Left colon (tissue), 2 donors: ENCODE measurements around the gene DCD. TPM values are rescaled to one million over a fixed set of nuclear protein-coding genes. Genes with fewer than 3 reads are reported as not detected.

Source experiments
- ATAC-seq: fragments of 200-7000 bp; cut with Tn5 transposase; one replicate; pipeline ENCODE4 v1.9.1; 2020; ENCODE audit warnings: mild to moderate bottlenecking, moderate library complexity
- DNase-seq, 2 donors: peaks; one replicate each; pipeline ENCODE4 v3.0.0-alpha.2; 2020
- intact Hi-C, 2 donors: fragments of 100-400 bp; cut with DNase I in 1 of 2; cut with micrococcal nuclease in 1 of 2; formaldehyde crosslinking; loops; one replicate each; pipeline versions ENCODE4 v1.11.2 to v1.14.0; 2022; cut with DNase I, micrococcal nuclease
- total RNA-seq, 2 donors: library from RNA; stranded (reverse); fragmentation: NEBNext Ultra II Directional; extraction: Animal tissue kit (Norgen Biotek cat#: 25700); gene quantifications; one replicate each; pipeline ENCODE4 v1.2.1, GENCODE V29; 2021
- donor health status: DM: no; HTN: no; CAD: no.
- donor health status: DM: yes; HTN: yes; CAD: no.

DCD gene
- total RNA-seq, 2 donors from 2014 or later: not detected

DNA sequence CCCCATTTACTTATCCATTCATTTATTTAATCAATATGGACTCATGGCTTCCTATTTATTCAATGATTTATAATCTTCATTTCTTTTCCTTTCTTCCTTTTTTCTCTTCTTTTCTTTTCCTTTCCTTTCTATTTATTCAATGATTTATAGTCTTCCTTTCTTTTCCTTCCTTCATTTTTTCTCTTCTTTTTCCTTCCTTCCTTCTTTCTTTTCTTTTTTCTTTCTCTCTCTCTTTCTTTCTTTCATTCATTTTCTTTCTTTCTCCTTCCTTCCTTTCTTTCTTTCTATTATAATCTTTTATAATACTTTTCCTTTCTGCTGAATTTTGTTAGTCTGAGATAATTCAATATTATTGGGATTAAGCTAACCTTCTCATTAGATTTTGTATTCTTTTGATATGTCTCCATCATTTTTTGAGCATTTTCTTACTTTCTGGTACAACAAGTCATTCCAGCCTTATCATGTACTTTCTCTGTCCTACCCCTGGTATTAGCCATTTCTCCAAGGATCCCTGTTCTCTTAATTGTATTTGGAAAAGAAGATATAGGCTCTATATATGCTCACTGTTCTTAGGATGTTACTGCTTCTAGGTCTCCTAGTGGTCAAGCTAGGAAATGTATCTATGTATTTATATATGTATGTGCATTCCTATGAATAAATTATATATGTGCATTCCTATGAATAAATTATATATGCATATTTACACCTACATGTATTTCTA lies 25.5 kb downstream of the DCD start:
- no peak for DNase-seq
- ATAC-seq: no peak
- intact Hi-C loops: no loop called here

DNA sequence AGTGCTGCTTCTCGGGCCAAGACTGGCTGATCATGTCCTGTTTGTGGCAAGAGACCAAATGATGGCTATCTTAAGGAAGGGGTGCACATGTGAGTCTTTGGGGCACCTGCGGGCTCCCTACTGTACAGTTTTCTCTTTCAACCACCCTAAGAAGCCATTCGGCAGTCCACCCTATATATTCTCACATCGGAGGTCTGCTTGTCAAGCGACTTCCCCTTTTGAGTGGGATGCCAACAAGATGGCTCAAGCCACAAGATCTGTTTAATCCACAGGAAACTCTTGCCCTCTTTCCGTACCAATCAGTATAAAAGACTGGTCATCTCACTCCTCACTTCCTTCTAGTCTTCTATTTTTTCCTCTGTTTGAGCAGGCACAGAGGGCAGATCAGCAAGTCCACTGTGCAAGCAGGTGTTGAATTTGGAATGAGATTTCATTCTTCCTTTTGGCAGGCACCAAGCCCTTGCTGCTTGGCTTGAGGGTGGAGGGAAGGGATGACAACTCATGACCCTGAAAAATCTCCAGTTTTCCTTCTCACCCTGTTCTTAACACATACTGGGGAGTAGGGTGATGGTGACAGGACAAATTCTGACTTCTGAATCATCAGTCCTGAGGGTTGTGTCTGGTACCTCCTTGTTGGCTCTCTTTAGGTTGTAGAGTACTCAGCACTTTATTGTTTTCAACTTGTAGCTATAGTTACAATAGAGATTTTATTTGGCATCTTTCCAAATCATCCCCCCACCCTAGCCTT lies 31.1 kb downstream of the DCD start:
- DNase-seq: no peak
- intact Hi-C loops: no loop called here
- no peak for ATAC-seq

DNA sequence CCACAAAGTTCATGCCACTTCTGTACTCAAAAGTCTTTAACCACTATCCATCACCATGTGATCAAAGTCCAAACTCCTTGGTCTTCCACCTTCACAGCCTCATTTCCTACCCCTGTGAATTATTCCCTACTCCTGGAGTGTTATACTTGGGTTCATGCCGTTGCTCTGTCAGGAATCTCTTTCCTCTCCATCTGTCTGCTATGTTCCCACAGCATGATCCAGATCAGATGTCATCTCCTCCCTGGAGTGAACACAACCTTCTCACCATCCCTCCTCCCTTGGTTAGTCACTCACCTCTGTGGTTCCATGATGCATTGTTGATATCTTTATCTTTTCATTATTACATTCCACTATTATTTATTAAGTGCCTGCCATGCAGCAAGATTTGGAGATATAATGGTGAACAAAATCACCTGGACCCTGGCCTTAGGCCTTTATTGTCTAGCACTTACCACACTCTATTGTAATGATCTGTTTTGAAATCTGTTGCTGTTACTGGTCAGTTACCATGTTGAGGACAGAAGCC lies 35.9 kb downstream of the DCD start:
- DNase-seq (no peak), ATAC-seq (no peak)
- intact Hi-C loops: no loop called here

DNA sequence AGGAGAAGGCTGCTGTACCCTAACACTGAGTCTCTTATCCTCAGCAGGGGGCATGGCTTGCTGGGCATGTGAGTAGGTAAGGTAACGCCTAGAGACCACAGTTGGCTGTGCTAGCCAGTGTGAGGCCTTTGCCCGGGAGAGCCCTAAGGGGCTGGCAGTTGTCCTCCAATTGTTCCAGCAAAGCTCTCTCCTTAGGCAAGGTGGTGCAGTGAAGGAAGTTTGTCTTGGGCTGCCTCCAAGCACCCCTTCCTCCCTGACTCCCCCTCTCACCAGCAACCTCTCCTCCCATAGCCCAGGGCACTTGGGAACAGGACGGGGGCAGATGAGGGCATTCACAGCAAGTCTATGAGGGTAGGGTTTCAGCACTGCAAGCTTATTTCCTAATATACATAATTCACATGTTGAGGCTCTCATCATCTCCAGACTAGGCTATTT lies 36.4 kb downstream of the DCD start:
- no peak for ATAC-seq
- DNase-seq: no peak
- intact Hi-C loops: no loop called here

DNA sequence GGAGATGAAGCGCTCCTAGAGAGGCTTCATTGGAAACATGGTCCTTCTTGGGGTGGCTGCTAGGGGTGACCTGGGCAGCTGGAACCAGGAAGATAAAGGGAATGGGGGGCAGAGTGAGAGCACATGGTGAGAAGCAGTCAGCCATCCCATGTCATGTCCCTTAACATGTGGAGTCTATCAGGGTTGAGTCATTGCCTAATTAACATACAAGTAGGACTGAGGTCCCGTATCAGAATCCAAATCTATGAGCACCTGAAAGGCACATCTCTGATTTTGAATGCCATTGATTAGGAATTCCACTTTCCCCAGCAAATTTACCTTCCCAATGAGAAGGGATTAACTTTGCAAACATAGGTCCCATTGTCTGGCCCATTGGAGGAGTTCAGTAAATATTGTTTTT lies 39.4 kb downstream of the DCD start:
- ATAC-seq (no peak), DNase-seq (no peak)
- intact Hi-C loops: no loop called here

DNA sequence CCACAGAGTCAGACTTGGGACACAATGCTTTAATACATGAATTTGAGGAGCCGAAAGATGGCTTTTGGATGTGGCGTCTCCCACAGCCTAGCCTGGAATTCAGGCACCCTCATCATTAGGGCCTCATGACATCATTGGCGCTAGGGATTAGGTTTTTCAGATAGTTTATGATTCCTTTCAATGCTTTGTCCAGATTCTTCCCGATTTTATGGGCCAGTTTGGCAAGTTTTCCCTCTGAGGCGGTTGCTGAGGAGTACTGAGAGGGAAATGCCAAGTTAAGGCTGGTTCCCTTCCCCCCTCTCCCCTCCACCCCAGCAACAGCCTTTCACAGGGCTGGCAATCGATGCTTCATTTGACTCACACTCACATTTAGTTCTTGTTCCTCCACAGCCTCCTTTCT lies 40.0 kb downstream of the DCD start:
- intact Hi-C loops: no loop called here
- DNase-seq (no peak), ATAC-seq (no peak)

DNA sequence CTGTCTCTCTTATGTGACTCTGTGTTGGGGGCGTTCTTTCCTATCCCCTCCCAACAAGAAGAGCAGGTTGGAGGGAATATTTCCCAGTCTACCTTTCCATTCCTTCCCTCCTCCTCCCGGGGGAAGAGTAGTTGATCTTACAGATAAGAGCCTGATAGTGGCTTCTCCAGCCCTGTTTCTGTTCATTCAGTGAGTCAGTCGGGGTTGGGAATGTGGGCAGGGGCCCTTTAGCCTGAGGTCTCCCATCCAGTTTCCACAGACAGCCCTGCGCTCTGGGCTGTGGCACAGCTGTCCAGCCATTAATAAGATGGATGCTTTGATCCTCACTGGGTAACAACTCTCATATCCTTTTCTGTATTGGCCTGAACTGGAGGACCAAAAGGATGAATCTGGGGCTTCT lies 41.6 kb downstream of the DCD start:
- DNase-seq (no peak), ATAC-seq (no peak)
- intact Hi-C loops: no loop called here

DNA sequence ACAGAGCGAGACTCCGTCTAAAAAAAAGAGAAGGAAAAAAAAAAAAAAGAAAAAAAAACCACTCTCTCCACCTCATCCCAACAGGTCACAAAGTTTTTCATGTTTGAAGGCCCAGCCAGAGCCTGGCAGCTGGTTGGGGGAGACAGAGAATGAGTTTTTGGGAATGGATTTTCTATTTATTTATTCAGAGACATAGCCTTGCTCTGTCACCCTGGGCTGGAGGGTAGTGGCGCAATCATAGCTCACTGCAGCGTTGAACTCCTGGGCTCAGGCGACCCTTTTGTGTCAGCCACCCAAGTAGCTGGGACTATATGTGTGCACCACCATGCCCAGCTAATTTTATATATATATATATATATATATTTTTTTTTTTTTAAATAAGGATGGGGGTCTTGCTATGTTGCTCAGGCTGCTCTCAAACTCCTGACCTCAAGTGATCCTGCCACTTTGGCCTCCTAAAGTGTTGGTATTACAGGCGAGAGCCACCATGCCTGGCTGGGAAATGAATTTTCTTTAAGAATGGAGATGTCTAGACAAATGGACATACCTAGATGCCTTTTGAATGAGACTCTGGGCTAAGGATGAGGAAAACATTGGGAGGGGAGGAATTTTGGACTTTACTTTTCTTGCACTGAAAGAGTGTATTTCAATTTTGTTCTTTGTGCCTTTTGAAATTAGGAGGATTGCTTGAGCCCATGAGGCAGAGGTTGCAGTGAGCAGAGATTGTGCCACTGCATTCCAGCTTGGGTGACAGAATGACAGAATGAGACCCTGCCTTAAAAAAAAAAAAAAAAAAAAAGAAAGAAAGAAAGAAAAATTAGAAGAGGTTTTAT lies 42.8 kb downstream of the DCD start:
- intact Hi-C loops: no loop called here
- ATAC-seq (no peak), DNase-seq (no peak)

DNA sequence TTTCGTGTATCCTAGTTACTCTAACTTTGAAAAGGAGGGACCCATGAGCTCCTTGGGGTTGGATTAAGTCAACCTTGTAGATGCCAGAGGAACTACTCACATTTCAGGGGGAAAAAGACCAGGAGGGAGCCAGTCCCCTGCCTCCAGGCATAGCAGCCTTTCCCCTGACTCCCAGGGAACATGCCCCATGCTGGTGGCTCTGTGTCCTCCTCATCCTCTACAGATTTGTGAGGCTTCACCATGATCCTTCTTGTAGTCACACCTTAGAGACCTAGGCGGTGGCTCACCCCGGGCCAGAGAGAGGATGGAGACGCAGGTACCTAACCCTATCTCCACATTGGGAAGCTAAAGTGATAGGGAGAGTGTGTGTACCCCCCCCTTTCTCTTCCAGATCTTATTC lies 43.7 kb downstream of the DCD start:
- DNase-seq: no peak
- ATAC-seq: no peak
- intact Hi-C loops: no loop called here

DNA sequence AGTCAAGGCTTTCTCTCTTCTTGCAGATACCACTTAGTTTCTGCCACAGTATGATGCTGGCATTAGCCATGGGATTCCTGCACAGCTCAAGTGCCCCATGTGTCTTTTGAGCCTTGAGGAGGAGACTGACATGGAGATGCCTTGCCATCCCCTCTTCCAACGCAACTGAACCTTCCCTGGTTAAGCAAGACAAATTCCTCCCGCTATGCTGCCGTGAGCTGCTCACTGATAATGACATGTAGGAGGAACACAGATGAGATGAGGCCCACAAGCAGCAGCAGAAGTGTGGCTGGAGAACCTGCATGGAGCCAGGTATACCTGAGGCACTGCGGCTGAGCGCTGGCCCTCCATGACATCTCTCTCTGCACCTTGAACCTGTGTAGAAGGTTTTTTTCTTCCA lies 44.3 kb downstream of the DCD start:
- DNase-seq (no peak), ATAC-seq (no peak)
- intact Hi-C loops: no loop called here

DNA sequence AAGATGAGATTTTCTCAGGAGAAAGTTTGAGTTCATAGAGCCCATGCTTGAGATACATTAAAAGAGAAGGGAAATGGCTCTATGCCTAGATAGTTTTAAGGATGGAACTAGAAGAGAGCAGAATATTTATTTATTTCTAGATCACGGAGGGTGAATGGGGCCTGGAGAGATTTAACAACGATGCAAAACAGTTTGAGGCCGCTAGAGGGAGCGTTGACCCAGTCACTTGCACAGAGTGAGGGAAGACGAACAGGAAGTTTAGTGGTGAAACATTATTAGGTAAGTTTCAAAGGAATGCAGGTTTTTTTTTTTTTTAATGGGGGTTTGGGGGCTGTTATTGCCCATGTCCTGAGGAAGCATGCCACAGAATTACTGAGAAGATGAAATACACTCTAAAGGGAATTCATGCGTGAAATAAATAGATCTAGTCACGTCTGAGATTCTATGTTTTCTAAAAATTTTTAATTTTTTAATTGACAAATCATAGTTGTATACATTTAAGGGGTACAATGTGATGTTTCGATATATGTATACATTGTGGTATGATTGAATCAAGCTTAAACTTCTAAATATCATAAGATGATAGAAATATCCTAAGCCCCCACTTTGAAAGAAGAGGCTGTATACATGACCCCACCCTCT lies 44.9 kb downstream of the DCD start:
- peak; percentile 81 for ATAC-seq
- peak in 1 of 2 donors; percentile 53 for DNase-seq
- intact Hi-C loops: no loop called here

DNA sequence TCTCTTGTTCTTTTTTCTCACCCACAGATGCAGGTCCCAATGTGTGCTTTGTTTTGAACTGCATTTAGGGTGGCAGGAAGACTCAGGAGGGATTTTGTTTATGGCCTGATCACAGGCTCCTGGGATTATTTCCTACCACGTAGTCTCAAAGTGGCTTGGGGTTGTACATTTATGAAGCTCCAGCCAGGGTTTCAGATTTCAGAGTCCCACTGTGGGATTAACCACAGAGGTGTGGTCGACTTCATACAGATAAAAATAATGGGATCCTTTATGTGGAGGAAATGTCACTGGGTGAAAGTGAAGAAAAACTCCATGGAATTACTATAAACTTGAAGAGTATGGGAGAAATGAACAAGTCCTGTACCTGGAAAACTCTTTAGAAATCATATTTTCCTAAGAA lies 45.5 kb downstream of the DCD start:
- intact Hi-C loops: no loop called here
- ATAC-seq (no peak), DNase-seq (no peak)

DNA sequence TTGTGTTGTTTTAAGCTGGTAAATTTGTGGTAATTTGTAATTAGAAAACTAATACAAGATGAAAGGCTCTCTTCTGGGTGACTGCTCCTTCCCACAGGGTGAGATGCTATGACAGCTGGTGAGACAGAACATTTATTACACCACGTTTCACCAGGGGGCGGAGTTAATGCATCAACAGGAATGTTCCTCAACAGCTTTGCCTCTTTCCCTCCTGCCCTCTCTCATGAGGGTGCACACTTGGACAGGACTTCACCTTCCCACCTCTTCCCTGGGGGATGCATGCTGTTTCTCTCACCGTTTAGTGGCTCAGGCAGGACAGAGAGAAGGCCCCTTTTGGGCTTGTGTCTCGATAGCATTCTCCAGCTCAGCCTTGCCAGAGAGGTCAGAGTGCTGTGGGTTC lies 46.3 kb downstream of the DCD start:
- DNase-seq (no peak), ATAC-seq (no peak)
- intact Hi-C loops: no loop called here

DNA sequence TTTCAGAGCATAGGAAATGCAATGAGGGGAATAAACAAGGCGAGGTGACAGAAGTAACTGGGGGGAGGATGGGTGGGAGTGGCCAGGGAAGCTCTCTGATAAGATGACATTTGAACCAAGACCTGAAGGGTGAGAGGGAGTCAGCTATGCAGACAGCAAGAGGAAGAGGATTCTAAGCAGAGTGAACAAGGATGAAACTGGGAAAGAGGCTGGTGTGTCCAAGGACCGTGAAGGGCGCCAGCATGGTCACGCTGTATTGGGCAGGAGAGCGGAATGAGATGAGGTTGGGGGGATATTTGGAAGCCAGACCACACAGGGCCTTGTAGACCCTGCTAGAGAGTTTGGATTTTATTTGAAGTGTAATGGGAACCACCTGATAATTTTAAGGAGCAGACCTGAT lies 49.2 kb downstream of the DCD start:
- DNase-seq: no peak
- intact Hi-C loops: no loop called here
- ATAC-seq: no peak

DNA sequence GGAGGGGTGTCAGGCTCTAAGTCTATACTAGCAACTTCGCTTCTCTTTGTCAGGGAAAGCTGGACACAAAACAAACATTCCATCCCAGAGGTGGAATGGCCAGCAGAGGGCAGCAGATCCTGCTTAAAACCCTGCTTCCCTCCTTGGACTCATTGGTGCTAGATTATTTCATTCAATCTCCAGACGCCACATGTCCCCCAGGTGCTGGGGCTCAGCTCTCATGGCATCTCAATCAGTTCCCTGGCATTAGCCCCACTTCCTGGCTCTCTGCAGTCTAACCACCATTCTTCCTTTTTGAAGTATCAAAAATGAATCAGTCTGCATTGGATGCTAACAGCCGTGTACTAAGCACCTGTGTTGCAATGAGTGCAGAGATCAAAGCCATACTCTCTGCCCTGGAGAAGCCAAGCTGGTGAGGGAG lies 51.6 kb downstream of the DCD start:
- DNase-seq: peak; percentile 36 to 79
- intact Hi-C loops: no loop called here
- peak; percentile 64 for ATAC-seq

DNA sequence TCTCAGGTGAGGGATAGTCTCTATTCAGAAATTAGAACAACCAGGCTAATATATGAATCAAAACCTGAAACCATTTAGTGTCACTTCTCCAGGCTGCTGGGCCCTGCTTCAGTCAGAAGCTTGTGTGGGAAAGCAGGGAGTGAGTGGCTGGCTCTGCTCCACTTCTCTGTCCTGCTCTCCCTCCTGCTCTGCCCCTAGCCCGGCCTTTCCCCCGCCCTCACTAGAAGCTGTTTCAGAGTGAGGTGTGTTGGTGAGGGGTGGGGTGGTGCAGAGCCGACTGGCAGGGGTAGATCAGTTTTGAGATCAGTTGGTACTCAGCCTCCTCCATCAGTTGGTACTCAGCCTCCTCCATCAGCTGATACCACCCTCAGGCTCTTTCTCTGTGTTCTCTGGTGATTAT lies 52.7 kb downstream of the DCD start:
- intact Hi-C loops: no loop called here
- DNase-seq (no peak), ATAC-seq (no peak)
